Measurements from ENCODE around the gene USP20.

DNA sequence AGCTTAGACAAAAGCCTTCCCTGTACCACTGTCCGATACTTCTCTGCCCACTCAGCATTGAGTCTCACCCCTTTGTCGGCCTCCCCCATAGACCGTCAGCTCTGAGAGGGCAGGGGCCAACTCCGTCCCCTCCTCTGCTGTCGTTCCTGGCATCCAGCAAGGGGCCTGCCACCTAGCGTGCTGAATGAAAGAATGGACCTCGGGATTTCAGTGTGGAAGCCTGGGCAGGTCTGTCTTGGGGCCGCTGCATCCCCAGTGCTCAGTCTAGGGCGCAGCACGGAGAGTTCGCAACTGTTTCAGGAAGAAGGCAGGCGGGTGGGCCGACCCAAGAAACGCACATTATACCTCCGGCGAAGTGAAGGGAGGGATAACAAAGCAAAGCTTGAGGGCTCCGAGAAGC lies 33.8 kb upstream of the USP20 start:
- no peak for TF ChIP-seq EP300 (IDR thresholded peaks at IDR 0.05)
- TF ChIP-seq, protein P1, sequence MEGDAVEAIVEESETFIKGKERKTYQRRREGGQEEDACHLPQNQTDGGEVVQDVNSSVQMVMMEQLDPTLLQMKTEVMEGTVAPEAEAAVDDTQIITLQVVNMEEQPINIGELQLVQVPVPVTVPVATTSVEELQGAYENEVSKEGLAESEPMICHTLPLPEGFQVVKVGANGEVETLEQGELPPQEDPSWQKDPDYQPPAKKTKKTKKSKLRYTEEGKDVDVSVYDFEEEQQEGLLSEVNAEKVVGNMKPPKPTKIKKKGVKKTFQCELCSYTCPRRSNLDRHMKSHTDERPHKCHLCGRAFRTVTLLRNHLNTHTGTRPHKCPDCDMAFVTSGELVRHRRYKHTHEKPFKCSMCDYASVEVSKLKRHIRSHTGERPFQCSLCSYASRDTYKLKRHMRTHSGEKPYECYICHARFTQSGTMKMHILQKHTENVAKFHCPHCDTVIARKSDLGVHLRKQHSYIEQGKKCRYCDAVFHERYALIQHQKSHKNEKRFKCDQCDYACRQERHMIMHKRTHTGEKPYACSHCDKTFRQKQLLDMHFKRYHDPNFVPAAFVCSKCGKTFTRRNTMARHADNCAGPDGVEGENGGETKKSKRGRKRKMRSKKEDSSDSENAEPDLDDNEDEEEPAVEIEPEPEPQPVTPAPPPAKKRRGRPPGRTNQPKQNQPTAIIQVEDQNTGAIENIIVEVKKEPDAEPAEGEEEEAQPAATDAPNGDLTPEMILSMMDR (IDR thresholded peaks at IDR 0.05), result no peak

Measured in stomach (tissue), 4 donors.